Mesothelial cell of epicardium (in vitro differentiated cells): ENCODE data around the gene CAMKK1. TPM values are rescaled to one million over a fixed set of nuclear protein-coding genes. Genes with fewer than 3 reads are reported as not detected.

Experiments
- DNase-seq, 2 experiments: peaks; one replicate each; pipeline ENCODE4 v3.0.0; 2021; ENCODE audit warnings: low spot score in 2 of 2; ENCODE audit not compliant: unreplicated experiment in 2 of 2
- H3K27ac Mint-ChIP-seq: 2 replicates; pipeline ENCODE4 v1.8.0; 2021; ENCODE audit warnings: mixed read lengths
- H3K27me3 Mint-ChIP-seq: 2 replicates; pipeline ENCODE4 v1.8.0; 2021; ENCODE audit warnings: low read depth, mixed read lengths
- H3K36me3 Mint-ChIP-seq: 2 replicates; pipeline ENCODE4 v1.8.0; 2021; ENCODE audit warnings: mixed read lengths
- H3K4me1 Mint-ChIP-seq: 2 replicates; pipeline ENCODE4 v1.8.0; 2021; ENCODE audit warnings: mixed read lengths
- H3K4me3 Mint-ChIP-seq: 2 replicates; pipeline ENCODE4 v1.8.0; 2021; ENCODE audit warnings: mild to moderate bottlenecking, moderate library complexity, mixed read lengths
- H3K9me3 Mint-ChIP-seq: 2 replicates; pipeline ENCODE4 v1.8.0; 2021; ENCODE audit warnings: mixed read lengths
- CTCF ChIP-seq: fragments of 200-600 bp; sonication (generic); IDR thresholded peaks from one replicate; pipeline ENCODE4 v1.5.0; 2021; ENCODE audit warnings: antibody characterized with exemption; ENCODE audit not compliant: unreplicated experiment
- total RNA-seq: library from RNA; stranded (reverse); gene quantifications from 3 replicates; pipeline ENCODE4 v1.2.1, GENCODE V29; 2021

CAMKK1 gene
- total RNA-seq, 1 donor from 2014 or later: 4.3 TPM

GRCh38 chr17:3911271-3912053 lies 18.6 kb upstream of the CAMKK1 start:
- no peak for TF ChIP-seq CTCF
- Mint-ChIP-seq H3K36me3 (no peaks in the 10 kb centered on the region), H3K4me1 (peaks cover 12% of the 10 kb centered on the region), H3K27me3 (no peaks in the 10 kb centered on the region), H3K4me3 (no peak overlapping the region), H3K27ac (no peak overlapping the region), H3K9me3 (no peaks in the 10 kb centered on the region)
- no peak for DNase-seq

- Mint-ChIP-seq H3K4me3 (no peak overlapping the region), H3K27ac (no peak overlapping the region)
These were observed 17.8 kb upstream of the CAMKK1 start for GRCh38 chr17:3910420-3911270.

GRCh38 chr17:3909257-3909656 lies 16.4 kb upstream of the CAMKK1 start:
- no peaks in the 10 kb centered on the region for H3K27me3 Mint-ChIP-seq

More at GRCh38 chr17:3910420-3911270, 17.8 kb upstream of the CAMKK1 start:
- no peaks in the 10 kb centered on the region for H3K36me3 Mint-ChIP-seq
- H3K4me1 Mint-ChIP-seq: peaks cover 5% of the 10 kb centered on the region
- no peaks in the 10 kb centered on the region for H3K27me3 Mint-ChIP-seq
- TF ChIP-seq CTCF: no peak
- DNase-seq: no peak
- no peaks in the 10 kb centered on the region for H3K9me3 Mint-ChIP-seq

GRCh38 chr17:3907483-3908216 lies 14.8 kb upstream of the CAMKK1 start:
- H3K27ac Mint-ChIP-seq: no peak overlapping the region
- no peak for DNase-seq
- H3K36me3 Mint-ChIP-seq: no peaks in the 10 kb centered on the region
- H3K27me3 Mint-ChIP-seq: no peaks in the 10 kb centered on the region
- no peaks in the 10 kb centered on the region for H3K4me1 Mint-ChIP-seq
- H3K9me3 Mint-ChIP-seq: no peaks in the 10 kb centered on the region
- TF ChIP-seq CTCF: no peak
- no peak overlapping the region for H3K4me3 Mint-ChIP-seq

More at GRCh38 chr17:3909257-3909656, 16.4 kb upstream of the CAMKK1 start:
- Mint-ChIP-seq H3K4me1 (peaks cover 5% of the 10 kb centered on the region), H3K27ac (no peak overlapping the region), H3K4me3 (no peak overlapping the region), H3K9me3 (no peaks in the 10 kb centered on the region), H3K36me3 (no peaks in the 10 kb centered on the region)
- DNase-seq: no peak
- no peak for TF ChIP-seq CTCF

- no peak for DNase-seq
- no peak for TF ChIP-seq CTCF
These were observed 14.0 kb upstream of the CAMKK1 start for GRCh38 chr17:3906881-3907280.

More at GRCh38 chr17:3906881-3907280, 14.0 kb upstream of the CAMKK1 start:
- Mint-ChIP-seq H3K4me3 (no peak overlapping the region), H3K36me3 (no peaks in the 10 kb centered on the region), H3K27me3 (no peaks in the 10 kb centered on the region), H3K27ac (no peak overlapping the region), H3K4me1 (no peaks in the 10 kb centered on the region), H3K9me3 (no peaks in the 10 kb centered on the region)
